Activated CD8-positive, alpha-beta memory T cell treated with anti-CD3 and anti-CD28 coated beads, Interleukin-2, amount 50 U/mL, for 48 hours (primary cell): ENCODE results near the gene SLC12A5.

Experiments
- DNase-seq: peaks from one replicate; pipeline ENCODE4 v3.0.0-alpha.2; 2020

SLC12A5 gene

DNA sequence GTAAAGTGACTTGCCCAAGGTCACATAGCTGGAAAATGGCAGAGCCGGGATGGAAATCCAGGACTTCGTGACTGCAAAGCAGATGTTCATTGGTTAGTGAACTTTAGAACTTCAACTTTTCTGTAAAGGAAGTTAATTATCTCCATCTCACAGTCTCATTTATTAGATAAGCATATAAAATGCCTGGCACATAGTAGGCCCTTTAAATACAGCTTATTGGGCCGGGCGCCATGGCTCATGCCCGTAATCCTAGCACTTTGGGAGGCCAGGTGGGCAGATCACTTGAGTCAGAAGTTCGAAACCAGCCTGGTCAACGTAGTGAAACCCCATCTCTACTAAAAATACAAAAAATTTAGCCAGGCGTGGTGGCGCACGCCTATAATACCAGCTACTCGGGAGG is 22.1 kb upstream of the SLC12A5 start:
- DNase-seq, result no peak

DNA sequence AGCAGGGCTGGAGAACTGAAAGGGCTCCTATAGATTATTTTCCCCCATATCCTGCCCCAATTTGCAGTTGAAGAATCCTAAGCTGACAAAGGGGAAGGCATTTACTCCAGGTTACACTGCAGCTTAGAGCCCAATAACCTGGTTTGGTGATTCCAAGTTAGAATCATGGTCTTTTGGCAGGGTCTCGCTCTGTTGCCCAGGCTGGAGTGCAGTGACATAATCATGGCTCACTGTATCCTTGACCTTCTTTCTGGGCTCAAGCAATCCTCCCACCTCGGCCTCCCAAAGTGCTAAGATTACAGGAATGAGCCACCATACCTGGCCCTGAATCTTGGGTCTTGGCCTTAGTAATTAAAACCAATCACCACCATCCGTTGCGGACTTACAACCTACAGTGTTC is 21.3 kb upstream of the SLC12A5 start:
- no peak for DNase-seq

DNA sequence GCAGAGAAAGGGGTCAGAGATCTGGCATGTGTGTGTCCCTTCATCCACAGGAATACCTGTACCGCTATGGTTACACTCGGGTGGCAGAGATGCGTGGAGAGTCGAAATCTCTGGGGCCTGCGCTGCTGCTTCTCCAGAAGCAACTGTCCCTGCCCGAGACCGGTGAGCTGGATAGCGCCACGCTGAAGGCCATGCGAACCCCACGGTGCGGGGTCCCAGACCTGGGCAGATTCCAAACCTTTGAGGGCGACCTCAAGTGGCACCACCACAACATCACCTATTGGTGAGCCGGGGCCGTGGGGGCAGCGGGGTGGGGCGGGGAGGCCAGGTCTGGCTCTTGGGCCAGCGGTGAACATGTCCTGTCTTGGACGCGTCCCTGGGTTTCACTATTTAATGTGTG is 19.2 kb upstream of the SLC12A5 start:
- no peak for DNase-seq

DNA sequence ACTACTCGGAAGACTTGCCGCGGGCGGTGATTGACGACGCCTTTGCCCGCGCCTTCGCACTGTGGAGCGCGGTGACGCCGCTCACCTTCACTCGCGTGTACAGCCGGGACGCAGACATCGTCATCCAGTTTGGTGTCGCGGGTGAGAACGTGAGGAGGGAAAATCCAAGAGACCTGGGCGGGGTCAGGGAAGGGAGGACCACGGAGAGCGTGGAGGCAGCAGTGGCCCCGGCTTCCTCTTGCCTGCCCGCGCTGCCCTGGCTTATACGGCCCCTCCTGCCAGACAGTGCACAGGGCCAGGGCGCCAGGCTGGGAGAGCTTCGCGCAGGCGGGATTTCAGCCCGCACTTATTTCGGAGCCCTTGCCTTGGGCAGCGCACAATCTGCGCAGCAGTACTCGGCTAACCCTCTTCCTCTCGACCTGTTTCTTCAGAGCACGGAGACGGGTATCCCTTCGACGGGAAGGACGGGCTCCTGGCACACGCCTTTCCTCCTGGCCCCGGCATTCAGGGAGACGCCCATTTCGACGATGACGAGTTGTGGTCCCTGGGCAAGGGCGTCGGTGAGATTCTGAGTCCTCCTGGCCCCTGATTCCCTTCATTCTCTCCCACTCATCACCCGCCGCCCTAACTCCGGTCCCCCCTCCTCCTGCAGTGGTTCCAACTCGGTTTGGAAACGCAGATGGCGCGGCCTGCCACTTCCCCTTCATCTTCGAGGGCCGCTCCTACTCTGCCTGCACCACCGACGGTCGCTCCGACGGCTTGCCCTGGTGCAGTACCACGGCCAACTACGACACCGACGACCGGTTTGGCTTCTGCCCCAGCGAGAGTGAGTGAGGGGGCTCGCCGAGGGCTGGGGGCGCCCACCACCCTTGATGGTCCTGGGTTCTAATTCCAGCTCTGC is 18.3 kb upstream of the SLC12A5 start:
- peak; percentile 67 for DNase-seq

DNA sequence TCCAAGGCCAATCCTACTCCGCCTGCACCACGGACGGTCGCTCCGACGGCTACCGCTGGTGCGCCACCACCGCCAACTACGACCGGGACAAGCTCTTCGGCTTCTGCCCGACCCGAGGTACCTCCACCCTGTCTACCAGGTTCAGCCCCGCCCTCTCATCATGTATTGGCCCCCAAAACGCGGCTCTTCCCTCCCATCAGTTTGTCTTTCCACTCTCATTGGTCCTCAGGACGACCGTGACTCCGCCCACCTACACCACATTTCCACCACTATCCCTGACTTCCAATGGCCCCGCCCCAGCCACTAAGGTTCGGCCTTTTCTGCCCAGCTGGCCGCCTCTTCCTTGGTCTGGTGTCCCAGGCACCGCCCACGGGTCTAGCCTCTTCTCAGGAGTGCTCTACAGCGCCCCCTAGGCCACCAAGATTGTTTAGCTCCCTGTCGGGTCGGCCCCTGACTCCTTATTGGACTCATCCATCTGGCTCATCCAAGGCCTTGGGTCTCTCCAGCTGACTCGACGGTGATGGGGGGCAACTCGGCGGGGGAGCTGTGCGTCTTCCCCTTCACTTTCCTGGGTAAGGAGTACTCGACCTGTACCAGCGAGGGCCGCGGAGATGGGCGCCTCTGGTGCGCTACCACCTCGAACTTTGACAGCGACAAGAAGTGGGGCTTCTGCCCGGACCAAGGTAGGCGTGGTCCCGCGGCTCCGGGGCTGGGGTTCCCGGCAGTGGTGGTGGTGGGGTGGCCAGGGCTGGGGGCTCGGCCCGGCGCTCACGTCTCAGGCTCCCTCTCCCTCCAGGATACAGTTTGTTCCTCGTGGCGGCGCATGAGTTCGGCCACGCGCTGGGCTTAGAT is 17.2 kb upstream of the SLC12A5 start:
- peak; percentile 87 for DNase-seq

DNA sequence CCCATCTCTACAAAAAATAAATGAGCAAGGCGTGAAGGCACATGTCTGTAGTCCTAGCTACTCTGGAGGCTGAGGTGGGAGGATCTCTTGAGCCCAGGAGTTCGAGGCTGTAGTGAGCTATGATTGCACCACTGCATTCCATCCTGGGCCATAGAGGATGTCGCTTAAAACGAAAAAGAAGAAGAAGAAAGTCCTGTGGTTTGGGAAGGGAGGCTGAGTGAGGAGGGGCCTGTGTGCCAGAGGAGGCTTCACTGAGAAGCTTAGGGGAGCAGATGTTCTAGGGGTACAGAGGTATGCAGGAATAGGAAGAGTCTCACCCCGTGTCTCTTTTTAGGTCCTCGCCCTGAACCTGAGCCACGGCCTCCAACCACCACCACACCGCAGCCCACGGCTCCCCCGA is 16.1 kb upstream of the SLC12A5 start:
- no peak for DNase-seq

DNA sequence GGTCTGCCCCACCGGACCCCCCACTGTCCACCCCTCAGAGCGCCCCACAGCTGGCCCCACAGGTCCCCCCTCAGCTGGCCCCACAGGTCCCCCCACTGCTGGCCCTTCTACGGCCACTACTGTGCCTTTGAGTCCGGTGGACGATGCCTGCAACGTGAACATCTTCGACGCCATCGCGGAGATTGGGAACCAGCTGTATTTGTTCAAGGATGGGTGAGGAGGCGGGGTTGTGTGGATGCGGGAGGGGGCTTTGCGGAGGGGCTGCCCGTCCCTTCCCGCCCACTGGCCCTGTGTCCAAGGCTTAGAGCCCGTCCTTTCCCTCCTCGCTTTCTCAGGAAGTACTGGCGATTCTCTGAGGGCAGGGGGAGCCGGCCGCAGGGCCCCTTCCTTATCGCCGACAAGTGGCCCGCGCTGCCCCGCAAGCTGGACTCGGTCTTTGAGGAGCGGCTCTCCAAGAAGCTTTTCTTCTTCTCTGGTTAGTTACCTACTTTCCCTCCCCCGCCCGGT is 15.6 kb upstream of the SLC12A5 start:
- no peak for DNase-seq

DNA sequence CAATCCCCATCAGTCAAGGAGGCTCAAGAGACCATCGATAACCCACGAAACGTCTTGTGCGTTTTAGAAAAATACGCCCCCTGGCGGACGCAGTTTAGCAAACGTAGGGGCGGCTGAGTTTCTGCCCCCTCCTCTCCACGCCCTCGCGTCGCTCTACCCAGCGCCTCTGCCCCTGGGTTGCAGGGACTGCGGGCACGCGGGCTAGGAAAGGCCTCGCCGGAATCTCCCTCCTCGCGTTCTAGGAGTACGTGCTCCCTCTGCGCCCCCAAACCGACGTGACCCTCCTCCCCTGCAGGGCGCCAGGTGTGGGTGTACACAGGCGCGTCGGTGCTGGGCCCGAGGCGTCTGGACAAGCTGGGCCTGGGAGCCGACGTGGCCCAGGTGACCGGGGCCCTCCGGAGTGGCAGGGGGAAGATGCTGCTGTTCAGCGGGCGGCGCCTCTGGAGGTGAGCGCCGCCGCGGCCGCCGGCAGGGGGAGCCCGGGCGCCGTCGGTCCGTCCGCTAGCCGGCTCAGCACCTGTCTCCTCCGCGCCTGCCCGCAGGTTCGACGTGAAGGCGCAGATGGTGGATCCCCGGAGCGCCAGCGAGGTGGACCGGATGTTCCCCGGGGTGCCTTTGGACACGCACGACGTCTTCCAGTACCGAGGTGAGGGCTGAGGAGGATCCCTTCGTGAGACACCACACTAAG is 15.0 kb upstream of the SLC12A5 start:
- DNase-seq, result peak; percentile 89

GRCh38 chr20:46014517-46015396 is 14.3 kb upstream of the SLC12A5 start:
- no peak for DNase-seq

- no peak for DNase-seq
Measured at GRCh38 chr20:46017272-46017671, 11.7 kb upstream of the SLC12A5 start.

DNA sequence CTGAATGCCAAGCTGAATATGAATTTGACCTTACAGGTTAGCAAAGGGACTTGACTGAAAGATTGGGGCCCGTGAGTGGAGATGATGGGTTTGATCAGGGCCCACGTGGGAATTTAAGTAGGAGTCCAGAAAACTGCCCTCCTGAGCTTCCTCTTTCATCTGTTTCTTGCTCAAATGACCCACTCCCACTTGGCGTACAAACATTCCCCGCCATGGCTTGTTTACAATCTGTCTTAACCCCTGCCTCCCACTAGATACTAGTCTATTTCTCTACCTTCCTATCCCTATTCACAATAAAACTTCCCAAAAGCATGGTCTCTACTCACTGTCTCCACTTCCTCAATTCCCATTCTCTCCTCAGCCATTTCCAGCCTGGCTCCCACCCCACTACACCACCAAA is 10.9 kb upstream of the SLC12A5 start:
- DNase-seq, result no peak

DNA sequence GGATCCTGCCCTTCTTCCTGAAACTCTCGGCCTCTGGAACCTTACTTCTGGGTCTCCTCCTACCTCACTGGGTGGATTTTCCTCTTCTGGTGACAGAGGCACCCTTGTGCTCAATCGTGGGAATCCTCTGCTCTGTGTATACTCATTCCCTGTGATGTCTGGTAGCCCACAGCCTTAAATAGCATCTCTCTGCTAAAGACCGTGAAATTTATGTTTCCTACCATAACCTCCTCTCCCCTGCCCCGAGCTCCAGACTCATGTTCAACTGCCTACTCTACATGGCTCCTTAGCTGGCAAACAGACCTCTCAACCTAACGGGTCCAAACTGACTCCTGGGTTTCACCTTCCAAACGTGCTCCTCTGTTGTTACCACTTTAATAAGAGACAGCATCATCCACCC is 10.4 kb upstream of the SLC12A5 start:
- DNase-seq, result no peak

- DNase-seq, result no peak
Measured at GRCh38 chr20:46020555-46020954, 8.5 kb upstream of the SLC12A5 start.

DNA sequence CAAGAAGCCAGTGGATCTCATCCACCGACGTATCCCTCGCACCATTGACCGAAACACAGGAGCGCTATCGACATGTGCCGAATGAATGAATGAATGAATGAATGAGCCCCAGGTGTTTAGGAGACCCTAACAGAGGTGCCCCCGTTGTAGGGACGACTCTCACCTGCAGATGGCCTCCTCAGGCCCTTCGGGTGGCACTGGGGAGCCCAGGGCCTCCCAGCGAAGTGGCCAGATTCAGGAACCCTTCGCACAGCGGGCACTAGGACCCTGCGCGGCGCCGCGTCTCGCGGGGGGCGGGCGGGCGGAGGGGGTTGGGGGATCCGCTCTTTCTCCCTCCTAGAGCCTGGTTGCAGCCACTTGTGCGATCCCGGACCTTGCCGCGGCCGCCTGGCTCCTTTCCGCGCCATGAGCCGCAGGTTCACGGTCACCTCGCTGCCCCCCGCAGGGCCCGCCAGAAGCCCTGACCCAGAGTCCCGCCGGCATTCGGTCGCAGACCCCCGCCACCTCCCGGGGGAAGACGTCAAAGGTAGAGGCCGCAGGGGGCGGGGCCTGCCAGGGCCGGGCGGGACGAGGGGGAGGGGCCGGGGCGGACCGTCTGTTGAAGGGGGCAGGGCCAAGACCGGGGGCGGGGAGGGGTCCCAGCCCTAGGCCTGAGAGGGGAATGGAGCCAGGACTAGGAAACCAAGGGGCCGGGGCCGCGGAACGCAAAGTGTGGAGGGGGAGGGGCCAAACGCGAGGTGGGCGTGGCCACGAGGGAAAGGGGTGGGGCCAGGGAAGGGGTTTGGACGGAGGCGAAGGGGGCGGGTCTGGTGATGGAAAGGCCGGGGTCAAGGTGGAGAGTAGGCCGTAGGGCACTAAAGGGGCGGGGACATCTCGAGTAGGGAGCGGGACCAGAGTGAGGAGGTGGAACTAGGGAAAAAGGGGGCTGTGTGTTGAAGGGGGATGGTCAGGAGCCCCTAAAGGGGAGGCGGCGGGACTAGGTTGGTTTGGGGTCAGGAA is 7.4 kb upstream of the SLC12A5 start:
- peak; percentile 87 for DNase-seq

DNA sequence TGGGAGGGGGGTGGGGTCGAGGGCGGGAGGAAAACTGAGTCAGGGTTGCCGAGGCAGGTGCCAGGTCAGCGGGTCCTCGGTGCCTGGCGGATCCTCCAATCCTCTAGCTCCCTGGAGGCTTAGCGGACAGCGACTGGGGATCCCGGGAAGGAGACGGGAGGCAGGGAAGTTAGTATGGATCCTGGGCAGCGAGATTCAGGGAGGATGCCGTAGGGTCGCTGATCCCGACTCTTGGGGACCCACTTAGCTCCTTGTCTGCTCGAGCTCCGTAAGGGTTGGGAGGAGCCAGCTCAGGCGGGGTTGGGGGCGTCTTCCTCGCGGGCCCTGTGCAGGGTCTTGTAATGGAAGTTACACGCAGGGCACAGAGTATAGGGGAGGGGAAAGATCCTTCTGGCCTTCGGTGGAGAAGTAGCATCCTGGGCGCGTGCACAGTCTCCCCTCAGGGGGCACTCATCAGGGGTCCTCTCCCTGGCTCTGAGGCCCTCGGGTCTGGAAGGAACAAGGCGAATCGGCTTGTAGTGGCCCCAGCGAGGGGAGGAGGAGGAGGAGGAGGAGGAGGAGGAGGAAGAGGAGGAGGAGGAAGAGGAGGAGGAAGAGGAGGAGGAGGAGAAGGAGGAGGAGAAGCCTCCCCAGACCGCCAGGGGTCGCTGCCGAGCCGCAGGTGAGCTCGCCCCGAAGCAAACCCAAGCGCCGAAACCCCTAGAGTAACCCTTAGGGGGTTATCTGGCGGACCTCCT is 6.4 kb upstream of the SLC12A5 start:
- DNase-seq, result peak; percentile 94

- DNase-seq, result no peak
Measured at GRCh38 chr20:46023148-46023484, 5.9 kb upstream of the SLC12A5 start.

DNA sequence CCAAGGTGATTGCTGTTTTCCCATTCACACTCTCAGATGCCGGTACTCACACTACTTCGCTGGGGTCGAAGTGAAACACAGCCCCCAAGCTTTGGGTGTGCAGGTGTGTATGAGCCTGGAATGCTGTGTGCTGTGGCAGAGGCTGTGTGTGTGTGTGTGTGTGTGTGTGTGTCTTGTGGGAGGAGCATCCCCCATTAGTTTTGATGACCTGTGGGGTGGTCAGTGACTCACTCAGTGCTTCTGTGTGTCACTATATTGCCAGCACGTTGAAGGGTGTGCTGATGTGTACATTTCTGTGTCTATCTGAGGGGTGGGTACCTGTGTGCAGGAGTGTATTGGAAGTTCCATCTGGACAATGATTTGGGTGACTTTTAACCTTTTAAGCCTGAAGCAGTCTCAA is 5.0 kb upstream of the SLC12A5 start:
- no peak for DNase-seq

GRCh38 chr20:46025376-46025783 is 3.6 kb upstream of the SLC12A5 start:
- DNase-seq, result no peak

DNA sequence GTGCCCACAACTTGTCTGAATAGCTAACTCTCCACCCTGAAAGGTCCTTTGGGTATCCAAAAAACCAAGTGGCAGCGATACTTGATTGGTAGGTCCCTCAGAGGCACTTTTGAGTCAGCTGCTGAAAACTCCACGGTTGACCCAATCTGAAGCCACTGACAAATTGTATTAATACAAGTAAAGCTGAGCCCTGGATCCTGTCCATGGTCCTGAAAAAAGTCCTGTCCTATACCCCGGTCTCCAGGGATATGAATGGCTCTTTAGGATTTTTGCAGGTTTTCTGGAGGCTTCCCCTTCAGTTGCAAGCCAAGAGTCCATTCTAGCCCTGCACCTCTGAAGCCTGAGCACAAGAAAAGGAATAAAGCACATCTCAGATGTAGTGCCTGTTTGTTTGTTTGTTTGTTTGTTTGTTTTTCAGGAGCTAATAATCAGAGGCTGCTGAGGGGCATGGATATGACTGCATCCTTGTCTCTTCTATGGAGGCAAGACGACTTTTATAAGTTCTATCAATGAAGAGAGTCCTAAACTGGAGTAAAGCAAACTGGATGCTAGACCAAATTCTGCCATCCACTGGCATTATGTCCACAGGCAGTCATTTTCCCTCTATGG is 1.7 kb upstream of the SLC12A5 start:
- DNase-seq, result no peak

DNA sequence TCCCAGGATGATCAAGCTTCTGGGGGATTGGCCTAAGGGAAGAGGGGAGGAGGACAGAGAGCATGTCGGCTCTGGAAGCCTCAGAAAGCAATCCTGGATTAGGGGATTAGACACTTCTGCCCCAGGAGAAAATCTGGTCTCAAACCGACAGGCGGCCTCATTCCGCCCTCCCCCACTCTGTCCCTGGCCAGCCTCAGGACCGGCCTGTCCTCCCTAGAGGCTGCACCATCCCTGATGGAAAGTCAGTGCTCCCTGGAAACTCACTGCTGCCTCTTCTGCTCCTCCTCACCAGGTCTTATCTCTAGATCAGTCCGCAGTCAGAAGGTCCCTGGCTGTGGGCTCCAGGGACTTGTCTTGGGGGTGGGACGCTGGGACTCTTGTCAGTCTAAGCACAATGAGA is 905 bp upstream of the SLC12A5 start:
- DNase-seq, result no peak
